ENCODE data around the gene KRTAP10-7.
"Not testable (repeated sequence)": the region's sequence is repeated elsewhere in the genome, so short reads cannot be mapped to it uniquely, and the experiment has no call there.

Gene KRTAP10-7

GRCh38 chr21:44637018-44637850 lies 36.8 kb downstream of the KRTAP10-7 start, which contains the start of gene KRTAP10-10:
KRTAP10-10 (plus strand) TSS chr21:44637356; CDS start chr21:44637418, 62 bp downstream.
- no peak for FAIRE-seq

DNA sequence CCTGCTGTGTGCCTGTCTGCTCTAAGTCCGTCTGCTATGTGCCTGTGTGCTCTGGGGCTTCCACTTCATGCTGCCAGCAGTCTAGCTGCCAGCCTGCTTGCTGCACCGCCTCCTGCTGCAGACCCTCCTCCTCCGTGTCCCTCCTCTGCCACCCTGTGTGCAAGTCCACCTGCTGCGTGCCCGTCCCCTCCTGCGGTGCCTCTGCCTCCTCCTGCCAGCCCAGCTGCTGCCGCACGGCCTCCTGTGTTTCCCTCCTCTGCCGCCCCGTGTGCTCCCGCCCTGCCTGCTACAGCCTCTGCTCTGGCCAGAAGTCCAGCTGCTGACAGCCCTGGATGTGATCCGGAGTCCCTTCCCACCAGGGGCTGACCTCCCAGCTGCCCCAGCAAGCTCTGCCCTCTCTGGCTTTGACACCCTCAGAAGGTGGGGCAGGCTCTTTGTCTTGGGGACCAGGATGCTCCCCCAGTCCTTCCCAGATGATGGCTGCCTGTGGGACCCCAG lies 37.5 kb downstream of the KRTAP10-7 start:
- FAIRE-seq = not testable (repeated sequence)

DNA sequence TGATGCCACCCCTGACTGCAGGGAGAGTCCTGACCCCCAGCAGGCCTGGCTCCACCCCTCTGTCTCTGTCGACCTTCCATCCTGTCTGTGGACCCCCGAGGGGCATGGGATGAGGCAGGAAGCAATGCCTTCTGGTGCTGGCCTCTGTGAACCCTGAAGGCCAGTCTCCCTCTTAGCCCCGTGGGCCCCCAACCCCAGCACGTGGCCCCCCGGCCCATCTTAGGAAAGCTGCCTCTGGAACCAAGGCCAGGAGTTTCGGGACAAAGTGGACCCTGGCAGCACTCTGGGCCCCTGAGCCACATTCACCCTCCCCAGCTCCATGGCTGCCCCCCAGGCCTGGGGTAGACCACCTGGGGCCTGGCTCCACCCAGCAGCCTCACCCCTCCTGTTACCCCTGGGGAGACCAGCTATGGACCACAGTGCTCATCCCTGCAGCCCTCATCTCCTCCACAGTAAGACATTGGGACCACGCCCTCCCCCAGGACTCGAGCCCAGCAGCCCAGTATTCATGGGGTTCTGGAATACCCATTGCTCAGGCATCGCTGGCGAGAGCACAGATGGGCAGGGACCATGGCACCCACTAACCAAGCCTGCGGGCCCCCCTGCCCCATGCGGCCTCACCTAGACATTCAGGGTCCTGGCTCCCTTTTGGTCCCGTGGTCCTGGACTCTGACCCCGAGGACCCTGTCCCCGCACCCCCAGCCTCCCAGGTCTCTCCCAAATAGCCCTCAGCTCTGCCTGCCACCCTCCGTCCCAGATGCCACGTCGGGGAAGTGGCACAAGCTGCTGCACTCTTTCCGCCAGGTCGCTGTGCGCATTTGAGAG lies 38.3 kb downstream of the KRTAP10-7 start:
- not testable (repeated sequence) for FAIRE-seq

DNA sequence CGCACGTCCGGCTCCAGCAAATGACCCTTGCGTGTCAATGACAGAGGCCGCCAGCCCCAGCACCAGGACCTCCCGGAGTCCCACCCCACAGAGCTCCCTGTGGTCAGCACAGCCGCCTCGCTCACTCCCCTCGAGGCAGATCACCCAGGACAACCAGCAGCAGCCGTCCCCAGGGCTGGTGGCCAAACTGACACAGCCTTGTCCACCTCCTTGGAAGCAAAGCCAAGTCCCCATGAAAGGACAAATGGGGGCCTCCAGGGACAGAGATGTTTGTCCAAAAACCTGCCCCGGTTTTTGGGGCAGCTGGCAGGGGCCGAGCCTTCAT lies 38.9 kb downstream of the KRTAP10-7 start:
- no peak for FAIRE-seq

- no peak for FAIRE-seq
Observed at GRCh38 chr21:44640761-44641160, 40.4 kb downstream of the KRTAP10-7 start.

- FAIRE-seq = no peak
Observed at GRCh38 chr21:44643741-44644310, 43.4 kb downstream of the KRTAP10-7 start.

DNA sequence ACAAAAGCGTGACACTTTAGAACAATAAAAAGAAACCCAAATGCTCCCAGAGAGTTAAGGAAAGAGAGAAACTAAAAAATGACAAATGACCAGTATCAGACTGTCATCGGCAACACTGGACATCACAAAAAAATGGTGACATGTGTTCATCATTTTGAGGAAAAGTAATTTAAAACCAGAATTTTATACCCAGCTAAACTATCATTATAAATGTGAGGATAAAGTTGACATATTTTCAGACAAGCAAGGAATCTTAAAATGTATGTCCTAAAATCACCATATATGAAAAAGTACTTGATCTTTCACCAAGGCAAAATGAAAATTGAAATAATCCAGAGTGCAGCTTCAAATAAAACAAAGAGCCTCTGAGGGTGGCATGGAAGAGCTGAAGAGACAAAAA lies 44.5 kb downstream of the KRTAP10-7 start:
- FAIRE-seq = no peak

DNA sequence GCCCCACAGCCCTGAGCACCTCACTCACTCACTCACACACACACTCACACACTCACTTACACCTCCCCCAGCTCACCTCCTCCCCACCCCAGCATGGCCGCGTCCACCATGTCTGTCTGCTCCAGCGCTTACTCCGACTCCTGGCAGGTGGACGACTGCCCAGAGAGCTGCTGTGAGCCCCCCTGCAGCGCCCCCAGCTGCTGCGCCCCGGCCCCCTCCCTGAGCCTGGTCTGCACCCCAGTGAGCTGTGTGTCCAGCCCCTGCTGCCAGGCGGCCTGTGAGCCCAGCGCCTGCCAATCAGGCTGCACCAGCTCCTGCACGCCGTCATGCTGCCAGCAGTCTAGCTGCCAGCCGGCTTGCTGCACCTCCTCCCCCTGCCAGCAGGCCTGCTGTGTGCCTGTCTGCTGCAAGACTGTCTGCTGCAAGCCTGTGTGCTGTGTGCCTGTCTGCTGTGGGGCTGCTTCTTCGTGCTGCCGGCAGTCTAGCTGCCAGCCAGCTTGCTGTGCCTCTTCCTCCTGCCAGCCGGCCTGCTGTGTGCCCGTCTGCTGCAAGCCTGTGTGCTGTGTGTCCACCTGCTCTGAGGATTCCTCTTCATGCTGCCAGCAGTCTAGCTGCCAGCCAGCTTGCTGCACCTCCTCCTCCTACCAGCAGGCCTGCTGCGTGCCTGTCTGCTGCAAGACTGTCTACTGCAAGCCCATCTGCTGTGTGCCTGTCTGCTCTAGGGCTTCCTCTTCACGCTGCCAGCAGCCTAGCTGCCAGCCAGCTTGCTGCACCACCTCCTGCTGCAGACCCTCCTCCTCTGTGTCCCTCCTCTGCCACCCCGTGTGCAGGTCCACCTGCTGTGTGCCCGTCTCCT lies 46.2 kb downstream of the KRTAP10-7 start, which contains the start of gene KRTAP10-11:
Gene KRTAP10-11, plus strand, starts transcription at position 49 of the 856 bp plus-strand sequence. Its CDS starts 45 bp downstream, at position 94.
- not testable (repeated sequence) for FAIRE-seq

GRCh38 chr21:44647222-44647552 lies 46.8 kb downstream of the KRTAP10-7 start:
- no peak for FAIRE-seq

- no peak for FAIRE-seq
Observed at GRCh38 chr21:44648557-44649311, 48.3 kb downstream of the KRTAP10-7 start.

GRCh38 chr21:44649521-44650100 lies 49.2 kb downstream of the KRTAP10-7 start:
- FAIRE-seq = no peak

DNA sequence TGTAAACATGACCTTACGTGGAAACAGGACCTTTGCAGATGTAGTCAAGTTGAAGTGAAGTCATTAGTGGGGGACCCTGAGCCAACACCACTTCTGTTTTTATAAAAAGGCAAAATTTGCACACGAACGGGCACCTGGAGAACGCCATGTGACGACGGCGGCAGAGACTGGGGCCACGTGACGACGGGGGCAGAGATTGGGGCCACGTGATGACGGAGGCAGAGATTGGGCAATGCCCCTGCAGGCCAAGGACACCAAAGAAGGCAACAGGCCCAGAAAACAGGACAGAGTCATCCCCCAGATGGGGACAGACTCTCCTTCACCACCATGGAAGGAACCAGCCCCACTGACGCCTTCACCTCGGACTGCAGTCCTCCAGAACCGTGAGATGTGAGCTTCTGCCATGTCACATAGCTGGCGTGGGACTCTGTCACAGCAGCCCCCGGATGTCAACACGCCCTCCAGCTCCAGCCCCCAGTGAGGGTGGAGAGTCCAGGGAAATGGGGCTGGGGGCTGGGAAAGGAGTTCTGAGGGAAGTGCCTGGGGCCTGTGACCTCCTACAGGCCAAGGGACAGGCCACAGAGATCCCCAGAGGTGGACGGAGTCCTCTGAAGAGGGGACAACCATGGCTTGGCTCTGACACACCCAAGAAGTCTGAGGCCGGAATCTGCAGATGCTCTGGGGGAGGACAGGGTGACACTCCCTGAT lies 50.0 kb downstream of the KRTAP10-7 start:
- FAIRE-seq = no peak

DNA sequence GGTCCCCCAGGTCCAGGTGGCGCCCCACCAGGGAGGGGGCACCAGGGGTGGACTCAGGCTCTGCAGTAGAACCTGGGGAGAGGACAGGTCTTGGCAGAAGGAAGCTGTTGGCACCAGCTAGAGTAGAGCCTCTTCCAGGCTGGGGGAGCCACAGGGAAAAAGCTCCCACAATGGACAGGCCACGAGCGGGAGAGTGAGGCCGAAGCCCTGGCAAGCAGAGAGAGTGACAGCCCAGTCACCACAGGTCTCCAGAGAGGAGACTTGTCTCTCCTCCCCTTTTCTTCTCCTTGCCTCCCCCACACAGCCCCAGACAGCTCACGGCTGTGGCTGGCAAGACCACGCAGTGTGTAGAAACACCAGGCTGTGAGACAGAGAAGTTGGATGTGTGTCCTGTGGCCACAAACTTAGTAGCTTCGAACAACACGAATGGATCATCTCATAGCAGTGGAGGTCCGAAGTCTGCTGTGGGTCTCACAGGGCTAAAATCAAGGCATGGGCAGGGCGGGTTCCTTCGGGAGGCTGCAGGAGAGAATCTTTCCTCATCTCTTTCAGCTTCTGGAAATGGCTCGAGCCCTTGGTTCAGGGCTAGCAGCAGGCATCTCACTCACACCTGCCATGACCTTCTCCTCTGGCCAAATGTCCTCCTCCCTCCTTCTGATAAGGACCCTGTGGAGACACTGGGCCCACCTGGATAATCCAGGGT lies 50.7 kb downstream of the KRTAP10-7 start:
- FAIRE-seq = no peak

Measured in colon (tissue), 2 donors.